ENCODE results near the gene PIEZO2. TPM values are rescaled to one million over a fixed set of nuclear protein-coding genes. Genes with fewer than 3 reads are reported as not detected.

The PIEZO2 gene
- total RNA-seq, 1 donor from 2014 or later = 4.2 TPM

DNA sequence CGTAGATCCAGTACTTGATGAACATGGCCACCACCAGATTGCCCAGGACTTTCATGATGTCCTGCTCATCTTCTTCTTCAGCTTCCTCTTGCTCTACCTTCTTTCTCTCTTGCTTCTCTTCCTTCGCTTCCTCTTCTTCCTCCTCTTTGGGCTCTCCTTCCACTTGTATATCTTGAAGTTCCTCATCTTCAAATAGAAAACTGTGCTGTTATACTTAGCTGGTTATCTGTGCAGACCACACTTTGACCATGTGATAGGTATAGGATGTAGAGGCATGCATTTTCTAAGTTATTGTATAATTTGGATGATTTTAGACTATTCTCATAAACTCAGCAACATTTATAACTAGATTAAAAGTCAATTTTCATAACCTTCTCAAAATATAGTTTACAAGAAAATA, 360.2 kb downstream of the PIEZO2 start:
- H4K20me1 ChIP-seq (ENCODE audit: low read depth) = no peaks in the 10 kb centered on the region
- H2AFZ ChIP-seq (replicated peaks) = no peak overlapping the region
- TF ChIP-seq, protein P1, sequence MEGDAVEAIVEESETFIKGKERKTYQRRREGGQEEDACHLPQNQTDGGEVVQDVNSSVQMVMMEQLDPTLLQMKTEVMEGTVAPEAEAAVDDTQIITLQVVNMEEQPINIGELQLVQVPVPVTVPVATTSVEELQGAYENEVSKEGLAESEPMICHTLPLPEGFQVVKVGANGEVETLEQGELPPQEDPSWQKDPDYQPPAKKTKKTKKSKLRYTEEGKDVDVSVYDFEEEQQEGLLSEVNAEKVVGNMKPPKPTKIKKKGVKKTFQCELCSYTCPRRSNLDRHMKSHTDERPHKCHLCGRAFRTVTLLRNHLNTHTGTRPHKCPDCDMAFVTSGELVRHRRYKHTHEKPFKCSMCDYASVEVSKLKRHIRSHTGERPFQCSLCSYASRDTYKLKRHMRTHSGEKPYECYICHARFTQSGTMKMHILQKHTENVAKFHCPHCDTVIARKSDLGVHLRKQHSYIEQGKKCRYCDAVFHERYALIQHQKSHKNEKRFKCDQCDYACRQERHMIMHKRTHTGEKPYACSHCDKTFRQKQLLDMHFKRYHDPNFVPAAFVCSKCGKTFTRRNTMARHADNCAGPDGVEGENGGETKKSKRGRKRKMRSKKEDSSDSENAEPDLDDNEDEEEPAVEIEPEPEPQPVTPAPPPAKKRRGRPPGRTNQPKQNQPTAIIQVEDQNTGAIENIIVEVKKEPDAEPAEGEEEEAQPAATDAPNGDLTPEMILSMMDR (IDR thresholded peaks at IDR 0.05) = no peak
- TF ChIP-seq EZH2phosphoT487 (IDR thresholded peaks at IDR 0.05) = no peak
- no peak for TF ChIP-seq EZH2 (IDR thresholded peaks at IDR 0.05)
- Mint-ChIP-seq H3K27me3 (ENCODE audit: insufficient read depth, low read depth) (no peaks in the 10 kb centered on the region), H3K4me3 (no peak overlapping the region), H3K4me1 (no peaks in the 10 kb centered on the region), H3K27ac (no peak overlapping the region), H3K36me3 (no peaks in the 10 kb centered on the region), H3K9me3 (no peaks in the 10 kb centered on the region)
- no peak for DNase-seq (ENCODE audit: low spot score)
- H3K9me3 ChIP-seq (ENCODE audit: low read depth) = no peaks in the 10 kb centered on the region
- H3F3A ChIP-seq (ENCODE audit: low read depth) = no peaks in the 10 kb centered on the region
- H3K27me3 ChIP-seq = no peaks in the 10 kb centered on the region
- H3K27ac ChIP-seq = no peak overlapping the region
- no peaks in the 10 kb centered on the region for H3K36me3 ChIP-seq
- no peaks in the 10 kb centered on the region for H3K79me2 ChIP-seq (ENCODE audit: low read depth)
- no peak overlapping the region for H3K4me2 ChIP-seq
- no peak overlapping the region for H3K4me3 ChIP-seq
- no peak overlapping the region for H3K9ac ChIP-seq
- H3K4me1 ChIP-seq = no peaks in the 10 kb centered on the region

DNA sequence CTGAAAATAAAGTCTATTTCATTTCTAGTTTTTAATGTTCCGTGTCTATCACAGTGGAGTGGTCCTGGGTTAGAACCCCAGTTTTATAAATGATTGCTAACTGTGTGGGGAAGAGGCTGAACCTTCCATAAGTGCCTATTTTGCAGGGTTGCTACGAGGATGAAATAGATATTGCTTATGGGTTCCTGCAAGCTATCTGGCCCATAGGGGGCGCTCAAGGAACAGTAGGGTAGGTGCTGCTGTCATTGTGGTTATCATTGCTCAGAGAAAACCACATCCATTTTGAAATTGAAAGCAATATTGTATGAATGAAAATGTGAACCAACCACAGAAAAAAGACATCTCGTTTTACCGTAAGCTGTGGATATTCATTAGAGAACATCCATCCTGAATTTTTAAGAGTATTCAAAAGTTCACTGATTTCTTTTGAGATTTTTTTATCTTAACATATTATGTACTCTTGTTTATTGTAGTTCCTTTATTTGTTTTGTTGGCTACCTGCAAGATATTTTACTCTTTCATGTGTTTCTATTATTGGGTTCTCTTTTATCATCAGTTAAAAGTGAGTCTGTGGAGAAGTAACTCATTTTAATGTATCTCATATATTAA, 362.0 kb downstream of the PIEZO2 start:
- H3K4me1 Mint-ChIP-seq = no peaks in the 10 kb centered on the region
- Histone ChIP-seq H3K4me3 (no peak overlapping the region), H3K36me3 (no peaks in the 10 kb centered on the region), H3F3A (ENCODE audit: low read depth) (no peaks in the 10 kb centered on the region), H3K27ac (no peak overlapping the region), H3K4me2 (no peak overlapping the region), H3K9me3 (ENCODE audit: low read depth) (no peaks in the 10 kb centered on the region), H3K27me3 (no peaks in the 10 kb centered on the region), H2AFZ (replicated peaks) (no peak overlapping the region), H3K4me1 (no peaks in the 10 kb centered on the region), H3K9ac (no peak overlapping the region), H3K79me2 (ENCODE audit: low read depth) (no peaks in the 10 kb centered on the region), H4K20me1 (ENCODE audit: low read depth) (no peaks in the 10 kb centered on the region)
- H3K27me3 Mint-ChIP-seq (ENCODE audit: insufficient read depth, low read depth) = no peaks in the 10 kb centered on the region
- no peaks in the 10 kb centered on the region for H3K36me3 Mint-ChIP-seq
- DNase-seq (ENCODE audit: low spot score) = peak; percentile 88
- no peak overlapping the region for H3K27ac Mint-ChIP-seq
- TF ChIP-seq, protein P1 (IDR thresholded peaks at IDR 0.05) = peak; percentile 96
- no peak for TF ChIP-seq EZH2phosphoT487 (IDR thresholded peaks at IDR 0.05)
- H3K9me3 Mint-ChIP-seq = no peaks in the 10 kb centered on the region
- no peak overlapping the region for H3K4me3 Mint-ChIP-seq

DNA sequence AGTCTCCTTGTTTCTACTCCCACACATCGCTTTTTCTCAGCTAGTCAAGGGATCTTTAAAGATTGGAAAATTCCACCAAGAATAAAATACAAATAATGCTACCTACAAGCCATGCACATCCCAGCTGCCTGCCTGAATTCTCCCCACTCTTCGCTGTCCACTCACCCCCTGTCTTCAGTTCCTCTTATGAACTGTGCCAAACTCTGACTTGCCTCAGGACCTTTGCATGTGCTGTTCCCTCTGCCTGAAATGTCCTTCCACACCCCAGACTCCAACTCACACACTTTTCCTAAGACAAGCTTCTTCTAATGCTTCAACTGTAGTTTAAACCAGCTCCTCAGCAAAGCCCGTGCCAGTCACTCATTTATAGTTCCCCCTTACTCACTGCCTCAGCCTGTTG, 363.6 kb downstream of the PIEZO2 start:
- H3K79me2 ChIP-seq (ENCODE audit: low read depth) = no peaks in the 10 kb centered on the region

More for the DNA sequence above, 363.6 kb downstream of the PIEZO2 start:
- no peaks in the 10 kb centered on the region for H3K4me1 ChIP-seq
- no peaks in the 10 kb centered on the region for H3K36me3 ChIP-seq
- no peak for DNase-seq (ENCODE audit: low spot score)
- Mint-ChIP-seq H3K36me3 (no peaks in the 10 kb centered on the region), H3K4me1 (no peaks in the 10 kb centered on the region), H3K27ac (no peak overlapping the region), H3K27me3 (ENCODE audit: insufficient read depth, low read depth) (no peaks in the 10 kb centered on the region), H3K9me3 (no peaks in the 10 kb centered on the region), H3K4me3 (no peak overlapping the region)
- no peak overlapping the region for H3K27ac ChIP-seq
- no peaks in the 10 kb centered on the region for H3K27me3 ChIP-seq
- H2AFZ ChIP-seq (replicated peaks) = no peak overlapping the region
- H3K4me3 ChIP-seq = no peak overlapping the region
- H3K4me2 ChIP-seq = no peak overlapping the region
- H4K20me1 ChIP-seq (ENCODE audit: low read depth) = no peaks in the 10 kb centered on the region
- no peaks in the 10 kb centered on the region for H3K9me3 ChIP-seq (ENCODE audit: low read depth)
- TF ChIP-seq EZH2phosphoT487 (IDR thresholded peaks at IDR 0.05) (no peak), EZH2 (IDR thresholded peaks at IDR 0.05) (no peak)
- TF ChIP-seq, protein P1 (IDR thresholded peaks at IDR 0.05) = no peak
- H3F3A ChIP-seq (ENCODE audit: low read depth) = no peaks in the 10 kb centered on the region
- no peak overlapping the region for H3K9ac ChIP-seq
